K562 (cell line): Measurements from ENCODE around the gene HSPB2. TPM values are rescaled to one million over a fixed set of nuclear protein-coding genes. Genes with fewer than 3 reads are reported as not detected.

ENCODE experiments used
- ATAC-seq: fragments of 200-7000 bp; cut with Tn5 transposase; 3 replicates; pipeline ENCODE4 v1.9.1; 2020; ENCODE audit warnings: moderate library complexity
- BruUV-seq: library from RNA; stranded (reverse); fragments of 400-500 nt; replicated peaks from 2 replicates; lab custom pipeline; 2021; lab: Mats Ljungman, UMichigan
- CTCF ChIA-PET: fragments of 300-600 bp; formaldehyde crosslinking; extraction: SDS; loops from one replicate; lab custom pipeline; 2021; ENCODE audit warnings: low intra/inter-chr PET ratio; lab: Yijun Ruan, JAX
- POLR2A ChIA-PET: fragments of 300-600, 350-650 bp; sonication (Branson Sonifier 250); formaldehyde crosslinking; extraction: SDS; loops from one replicate; lab custom pipeline; 2021; ENCODE audit warnings: antibody characterized with exemption, inconsistent platforms; lab: Yijun Ruan, JAX
- DNase-seq, 4 experiments: peaks; one replicate each; pipeline versions ENCODE4 v3.0.0 to v3.0.0-alpha.2; 2011 to 2018; ENCODE audit warnings: low spot score in 3 of 4, mixed read lengths in 3 of 4; ENCODE audit errors: extremely low read depth in 1 of 4
- FAIRE-seq: peaks from 2 replicates; lab custom pipeline; 2011; peaks lifted over from hg19 to GRCh38; lab: Jason Lieb, UNC
- H2AFZ ChIP-seq: 2 replicates; pipeline ENCODE4 v1.6.0; 2011; ENCODE audit warnings: low read depth, low read length, control low read depth, inconsistent platforms
- H3K27ac ChIP-seq: fragments of 200-600 bp; 3 replicates; pipeline ENCODE4 v1.8.0; 2011; ENCODE audit warnings: low read depth, mild to moderate bottlenecking, control low read depth, inconsistent platforms, low read length, moderate library complexity, mixed read lengths; ENCODE audit errors: extremely low read depth
- H3K27me3 ChIP-seq, 2 experiments: fragments of 300-600 bp in 1 of 2; 2 replicates in 1 of 2; 3 replicates in 1 of 2; pipeline versions ENCODE4 v1.6.0 to v1.8.0; 2011; ENCODE audit warnings: inconsistent platforms in 2 of 2, low read length in 2 of 2, mild to moderate bottlenecking in 1 of 2, mixed read lengths in 1 of 2, moderate library complexity in 1 of 2; ENCODE audit not compliant: control insufficient read depth in 2 of 2, insufficient read depth in 2 of 2
- H3K36me3 ChIP-seq: fragments of 300-600 bp; 3 replicates; pipeline ENCODE4 v1.8.0; 2011; ENCODE audit warnings: mild to moderate bottlenecking, low read length, inconsistent platforms; ENCODE audit not compliant: control insufficient read depth, insufficient read depth
- H3K4me1 ChIP-seq, 2 experiments: fragments of 200-600 bp in 1 of 2; replicated peaks in 1 of 2; 2 replicates in 1 of 2; 3 replicates in 1 of 2; pipeline versions ENCODE4 v1.5.1 to v1.8.0; 2011; ENCODE audit warnings: inconsistent platforms in 2 of 2, low read length in 2 of 2, mild to moderate bottlenecking in 1 of 2, mixed read lengths in 1 of 2, moderate library complexity in 1 of 2; ENCODE audit not compliant: control insufficient read depth in 2 of 2, insufficient read depth in 2 of 2
- H3K4me2 ChIP-seq: 2 replicates; pipeline ENCODE4 v1.6.1; 2011; ENCODE audit warnings: low read length, control low read depth, inconsistent platforms, mixed read lengths; ENCODE audit not compliant: insufficient read depth
- H3K4me3 ChIP-seq: fragments of 200-600 bp; sonication (generic), shearing (Covaris generic); 2 replicates; pipeline ENCODE4 v1.5.1; 2016; ENCODE audit warnings: control low read depth, inconsistent platforms
- H3K79me2 ChIP-seq: fragments of 200-600 bp; 3 replicates; pipeline ENCODE4 v1.8.0; 2011; ENCODE audit warnings: low read length, inconsistent platforms; ENCODE audit not compliant: control insufficient read depth, insufficient read depth
- H3K9ac ChIP-seq, 2 experiments: 2 replicates each; pipeline versions ENCODE4 v1.6.0 to v1.6.1; 2011; ENCODE audit warnings: low read depth in 2 of 2, low read length in 2 of 2, control low read depth in 1 of 2, inconsistent platforms in 1 of 2, mild to moderate bottlenecking in 1 of 2, mixed read lengths in 1 of 2; ENCODE audit not compliant: insufficient read depth in 1 of 2
- H3K9me1 ChIP-seq: one replicate; pipeline ENCODE4 v1.6.0; 2011; ENCODE audit warnings: inconsistent platforms, mild to moderate bottlenecking, low read length, moderate library complexity; ENCODE audit not compliant: control insufficient read depth, insufficient read depth
- H3K9me3 ChIP-seq: replicated peaks from 2 replicates; pipeline ENCODE4 v1.5.1; 2011; ENCODE audit warnings: low read depth, low read length, inconsistent platforms; ENCODE audit not compliant: control insufficient read depth, insufficient read depth
- H4K20me1 ChIP-seq: replicated peaks from 2 replicates; pipeline ENCODE4 v1.6.1; 2011; ENCODE audit warnings: low read length, inconsistent platforms, mixed read lengths; ENCODE audit not compliant: control insufficient read depth, insufficient read depth
- HDAC2 ChIP-seq: fragments of 450-650 bp; IDR thresholded peaks from 2 replicates; pipeline ENCODE4 v1.6.1; 2016; ENCODE audit warnings: mild to moderate bottlenecking
- LEF1 ChIP-seq: fragments of 450-650 bp; IDR thresholded peaks from 2 replicates; pipeline ENCODE4 v1.6.1; 2016; ENCODE audit warnings: mild to moderate bottlenecking
- SPI1 ChIP-seq: IDR thresholded peaks from 2 replicates; pipeline ENCODE4 v1.6.1; 2011; ENCODE audit warnings: low read depth, low read length, control low read depth, borderline replicate concordance
- WHSC1 ChIP-seq: IDR thresholded peaks from one replicate; pipeline ENCODE4 v1.6.1; 2012; ENCODE audit warnings: low read length, control low read depth, inconsistent platforms
- WGBS: fragments of 100-300 bp; shearing (Covaris generic); methylation state at CpG from one replicate; pipeline ENCODE4 v1.1.6; 2016; ENCODE audit warnings: low coverage, mixed read lengths; ENCODE audit not compliant: insufficient coverage; ENCODE audit errors: missing lambda C conversion rate; 5-methylcytosine and 5-hydroxymethylcytosine counted together
- in situ Hi-C: fragments of 300-500 bp; cut with MboI; formaldehyde crosslinking; loops from 4 replicates; pipeline ENCODE4 v1.15.0; 2018; ENCODE audit warnings: inconsistent platforms, mixed read lengths
- intact Hi-C: fragments of 100-400 bp; cut with micrococcal nuclease; formaldehyde crosslinking; loops from 2 replicates; pipeline ENCODE4 v1.14.2; 2022
- polyA plus RNA-seq, 8 experiments: library from polyadenylated mRNA; depleted of rRNA in 4 of 8; stranded (reverse) in 5 of 8; unstranded in 3 of 8; fragments of >200 nt; fragmentation: Nextera tagmentation in 2 of 8; fragmentation: Illumina TruSeq in 1 of 8; extraction: Ambion mirVana in 2 of 8; extraction: Trizol in 1 of 8; gene quantifications; 2 replicates each; pipeline versions ENCODE4 v1.2.1 to v1.2.3, GENCODE V29; 2011 to 2014; ENCODE audit warnings: inconsistent platforms in 1 of 8, missing spikeins in 1 of 8
- total RNA-seq, 7 experiments: library from RNA; depleted of rRNA in 6 of 7; stranded (reverse); fragments of >200 nt in 6 of 7; fragmentation: Illumina TruSeq in 2 of 7; extraction: Trizol in 2 of 7; gene quantifications; 2 replicates each; pipeline versions ENCODE4 v1.2.1 to v1.2.3, GENCODE V29; 2011 to 2021; ENCODE audit warnings: low replicate concordance in 1 of 7
- TF ChIP-seq, protein P1 (sequence below), 2 experiments: fragments of 200-800 bp in 1 of 2; sonication (Bioruptor generic) in 1 of 2; sonication (generic) in 1 of 2; formaldehyde crosslinking in 1 of 2; IDR thresholded peaks in 1 of 2; conservative IDR thresholded peaks in 1 of 2; 2 replicates each; pipeline versions ENCODE4 v1.5.0 to v1.6.1; 2016 to 2020; ENCODE audit warnings: missing compliant biosample characterization in 1 of 2, missing genetic modification characterization in 1 of 2, missing genetic modification reagents in 1 of 2

Gene HSPB2
- total and polyA plus RNA-seq, 9 of the 15 experiments (the other 6 are each of a cell fraction or from before 2014, with no cell fraction given) = 0.06 to 0.35 (median 0.11) TPM; not detected in 5

DNA sequence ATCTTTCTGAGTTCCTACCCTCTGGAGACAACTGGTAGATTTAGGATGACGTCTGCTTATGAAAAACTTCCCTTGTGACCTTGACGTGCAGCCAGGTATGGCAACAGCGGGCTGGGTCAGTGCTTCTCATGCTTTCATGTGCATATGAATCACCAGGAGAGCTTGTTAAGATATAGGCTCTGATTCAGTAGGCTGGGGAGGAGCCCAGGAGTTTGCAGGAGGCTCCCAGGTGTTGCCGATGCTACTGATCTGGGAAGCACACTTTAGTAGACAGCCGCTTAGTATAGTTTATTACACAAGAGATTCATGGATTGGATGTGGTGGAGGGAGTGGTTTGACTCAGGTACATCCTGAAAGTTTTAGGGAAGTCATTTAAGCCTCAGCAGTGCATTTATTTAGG is 48.4 kb downstream of the HSPB2 start:
- 48% methylated on average over 5 of the region's 5 CpGs for WGBS
- Histone ChIP-seq H2AFZ (no peak overlapping the region), H3K27ac (no peak overlapping the region), H3K9me1 (no peaks in the 10 kb centered on the region), H3K4me1 (peaks cover 0 to 6% of the 10 kb centered on the region in 2 experiments; a peak in 3 of 5 replicates), H3K36me3 (peaks cover 3% of the 10 kb centered on the region; the same call in 1 of the 3 replicates), H3K4me2 (no peak overlapping the region), H3K9me3 (no peaks in the 10 kb centered on the region), H4K20me1 (no peaks in the 10 kb centered on the region), H3K4me3 (no peak overlapping the region), H3K27me3 (no peaks in the 10 kb centered on the region), H3K79me2 (no peaks in the 10 kb centered on the region), H3K9ac (no peak overlapping the region)
- TF ChIP-seq WHSC1 = no peak
- TF ChIP-seq, protein P1, sequence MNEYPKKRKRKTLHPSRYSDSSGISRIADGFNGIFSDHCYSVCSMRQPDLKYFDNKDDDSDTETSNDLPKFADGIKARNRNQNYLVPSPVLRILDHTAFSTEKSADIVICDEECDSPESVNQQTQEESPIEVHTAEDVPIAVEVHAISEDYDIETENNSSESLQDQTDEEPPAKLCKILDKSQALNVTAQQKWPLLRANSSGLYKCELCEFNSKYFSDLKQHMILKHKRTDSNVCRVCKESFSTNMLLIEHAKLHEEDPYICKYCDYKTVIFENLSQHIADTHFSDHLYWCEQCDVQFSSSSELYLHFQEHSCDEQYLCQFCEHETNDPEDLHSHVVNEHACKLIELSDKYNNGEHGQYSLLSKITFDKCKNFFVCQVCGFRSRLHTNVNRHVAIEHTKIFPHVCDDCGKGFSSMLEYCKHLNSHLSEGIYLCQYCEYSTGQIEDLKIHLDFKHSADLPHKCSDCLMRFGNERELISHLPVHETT (CRISPR knock-in tag; conservative IDR thresholded peaks at IDR 0.05 in 1 of 2, IDR thresholded peaks at IDR 0.05 in 1 of 2) = no peak
- TF ChIP-seq LEF1 = no peak
- no peak for TF ChIP-seq HDAC2
- TF ChIP-seq SPI1 = 0 out of 2 replicates have a peak, but pooled peaks have one; percentile 2
- DNase-seq = no peak
- peak; percentile 48 for FAIRE-seq
- in situ Hi-C loops = no loop called here
- BruUV-seq = no TSS peak
- intact Hi-C loops = no loop called here
- peak; percentile 31; the same call in 1 of the 3 replicates for ATAC-seq
- CTCF ChIA-PET = no interaction called here
- POLR2A ChIA-PET = interaction anchor here (0.6 kb wide), 2 partner anchors 126 to 264 kb away, joined by 3 read pairs; partner anchors contain the start of genes SDHD and TIMM8B
